ENCODE data around the gene GIPC1.
"Not testable (repeated sequence)": the region's sequence is repeated elsewhere in the genome, so short reads cannot be mapped to it uniquely, and the experiment has no call there.

DNA sequence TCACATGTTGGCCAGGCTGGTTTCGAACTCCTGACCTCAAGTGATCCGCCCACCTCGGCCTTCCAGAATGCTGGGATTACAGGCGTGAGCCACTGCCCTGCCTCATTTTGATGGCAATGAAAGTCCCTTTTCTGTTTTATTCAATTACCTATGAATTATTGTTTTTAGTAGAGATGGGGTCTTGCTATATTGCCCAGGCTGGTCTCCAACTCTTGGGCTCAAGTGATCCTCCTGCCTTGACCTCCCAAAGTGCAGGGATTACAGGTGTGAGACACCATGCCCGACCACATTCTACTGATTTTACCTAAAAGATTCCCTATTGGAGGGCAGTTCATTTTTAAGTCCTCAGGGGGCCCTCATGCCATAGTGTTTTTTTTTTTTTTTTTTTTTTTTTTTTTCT is 46.1 kb upstream of the GIPC1 start:
- TF ChIP-seq, protein P1, sequence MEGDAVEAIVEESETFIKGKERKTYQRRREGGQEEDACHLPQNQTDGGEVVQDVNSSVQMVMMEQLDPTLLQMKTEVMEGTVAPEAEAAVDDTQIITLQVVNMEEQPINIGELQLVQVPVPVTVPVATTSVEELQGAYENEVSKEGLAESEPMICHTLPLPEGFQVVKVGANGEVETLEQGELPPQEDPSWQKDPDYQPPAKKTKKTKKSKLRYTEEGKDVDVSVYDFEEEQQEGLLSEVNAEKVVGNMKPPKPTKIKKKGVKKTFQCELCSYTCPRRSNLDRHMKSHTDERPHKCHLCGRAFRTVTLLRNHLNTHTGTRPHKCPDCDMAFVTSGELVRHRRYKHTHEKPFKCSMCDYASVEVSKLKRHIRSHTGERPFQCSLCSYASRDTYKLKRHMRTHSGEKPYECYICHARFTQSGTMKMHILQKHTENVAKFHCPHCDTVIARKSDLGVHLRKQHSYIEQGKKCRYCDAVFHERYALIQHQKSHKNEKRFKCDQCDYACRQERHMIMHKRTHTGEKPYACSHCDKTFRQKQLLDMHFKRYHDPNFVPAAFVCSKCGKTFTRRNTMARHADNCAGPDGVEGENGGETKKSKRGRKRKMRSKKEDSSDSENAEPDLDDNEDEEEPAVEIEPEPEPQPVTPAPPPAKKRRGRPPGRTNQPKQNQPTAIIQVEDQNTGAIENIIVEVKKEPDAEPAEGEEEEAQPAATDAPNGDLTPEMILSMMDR (conservative IDR thresholded peaks at IDR 0.05; ENCODE audit: low read depth, low read length) = not testable (repeated sequence)
- not testable (repeated sequence) for TF ChIP-seq EZH2 (IDR thresholded peaks at IDR 0.05; ENCODE audit: borderline replicate concordance, low read depth, low read length, poor library complexity, severe bottlenecking)

All from A673 (cell line).